Thoracic aorta (tissue), 2 donors: ENCODE data around the gene EXOC4. TPM values are rescaled to one million over a fixed set of nuclear protein-coding genes. Genes with fewer than 3 reads are reported as not detected.

Experiments
- ATAC-seq: fragments of 150-250 bp; one replicate; pipeline ENCODE4 v1.8.0; 2017; ENCODE audit warnings: low read depth; ENCODE audit not compliant: insufficient number of reproducible peaks, low FRiP score
- DNase-seq: peaks from one replicate; pipeline ENCODE4 v3.0.0-alpha.2; 2020; ENCODE audit warnings: low spot score
- H3K27ac ChIP-seq, 2 donors: fragments of 200-600 bp; sonication (generic); 1 replicate in 1 of 2; 2 replicates in 1 of 2; pipeline ENCODE4 v1.5.1; 2016; ENCODE audit warnings: mild to moderate bottlenecking in 2 of 2, moderate library complexity in 2 of 2
- H3K27me3 ChIP-seq: fragments of 200-600 bp; sonication (generic); replicated peaks from 2 replicates; pipeline ENCODE4 v1.6.0; 2016; ENCODE audit warnings: mild to moderate bottlenecking; ENCODE audit not compliant: insufficient read depth
- H3K36me3 ChIP-seq: fragments of 200-600 bp; sonication (generic); one replicate; pipeline ENCODE4 v1.5.1; 2016
- H3K4me1 ChIP-seq, 2 donors: fragments of 200-600 bp; sonication (generic); 1 replicate in 1 of 2; 2 replicates in 1 of 2; pipeline versions ENCODE4 v1.5.1 to v1.6.0; 2016; ENCODE audit warnings: low read depth in 2 of 2, mild to moderate bottlenecking in 1 of 2; ENCODE audit not compliant: control insufficient read depth in 1 of 2
- H3K4me3 ChIP-seq: fragments of 200-600 bp; sonication (generic); 2 replicates; pipeline ENCODE4 v1.5.1; 2016; ENCODE audit warnings: mild to moderate bottlenecking
- H3K9me3 ChIP-seq: fragments of 200-600 bp; sonication (generic); 2 replicates; pipeline ENCODE4 v1.5.1; 2016
- CTCF ChIP-seq: fragments of 200-600 bp; sonication (generic); IDR thresholded peaks from one replicate; pipeline ENCODE4 v1.5.1; 2019; ENCODE audit warnings: antibody characterized with exemption
- total RNA-seq, 2 donors: library from RNA; depleted of rRNA; stranded (reverse); fragments of >200 nt; gene quantifications; one replicate each; pipeline versions ENCODE4 v1.1.0 to v1.2.3, GENCODE V29; 2016

EXOC4 gene
- total RNA-seq, 2 donors from 2014 or later: 65.3 to 72.8 TPM

GRCh38 chr7:133962646-133963045 is 709.8 kb downstream of the EXOC4 start:
- no peaks in the 10 kb centered on the region for H3K27me3 ChIP-seq
- H3K27ac ChIP-seq: no peak overlapping the region
- DNase-seq (no peak), ATAC-seq (no peak)
- no peak overlapping the region for H3K4me3 ChIP-seq
- H3K4me1 ChIP-seq: no peaks in the 10 kb centered on the region
- H3K9me3 ChIP-seq: peaks cover 7% of the 10 kb centered on the region
- H3K36me3 ChIP-seq: no peaks in the 10 kb centered on the region
- TF ChIP-seq CTCF: no peak

GRCh38 chr7:133963629-133964028 is 710.8 kb downstream of the EXOC4 start:
- DNase-seq (no peak), ATAC-seq (no peak)
- TF ChIP-seq CTCF: no peak
- peaks cover 7% of the 10 kb centered on the region for H3K9me3 ChIP-seq
- no peaks in the 10 kb centered on the region for H3K27me3 ChIP-seq
- no peaks in the 10 kb centered on the region for H3K4me1 ChIP-seq
- no peak overlapping the region for H3K27ac ChIP-seq
- no peak overlapping the region for H3K4me3 ChIP-seq
- no peaks in the 10 kb centered on the region for H3K36me3 ChIP-seq

- no peak for TF ChIP-seq CTCF
- no peak for ATAC-seq
Measured at GRCh38 chr7:133971625-133972024, 718.7 kb downstream of the EXOC4 start.

GRCh38 chr7:133973710-133974109 is 720.8 kb downstream of the EXOC4 start:
- Histone ChIP-seq H3K4me3 (no peak overlapping the region), H3K36me3 (no peaks in the 10 kb centered on the region), H3K27me3 (no peaks in the 10 kb centered on the region), H3K4me1 (peaks cover 0 to 4% of the 10 kb centered on the region in 2 donors), H3K9me3 (no peaks in the 10 kb centered on the region), H3K27ac (no peak overlapping the region)
- no peak for TF ChIP-seq CTCF
- DNase-seq (no peak), ATAC-seq (no peak)

More at GRCh38 chr7:133971625-133972024, 718.7 kb downstream of the EXOC4 start:
- no peak overlapping the region for H3K27ac ChIP-seq
- no peaks in the 10 kb centered on the region for H3K9me3 ChIP-seq
- no peaks in the 10 kb centered on the region for H3K27me3 ChIP-seq
- DNase-seq: no peak
- H3K36me3 ChIP-seq: no peaks in the 10 kb centered on the region
- H3K4me1 ChIP-seq: no peaks in the 10 kb centered on the region
- H3K4me3 ChIP-seq: no peak overlapping the region

GRCh38 chr7:133975130-133975529 is 722.3 kb downstream of the EXOC4 start:
- TF ChIP-seq CTCF: no peak
- ATAC-seq: no peak
- DNase-seq: no peak
- Histone ChIP-seq H3K27me3 (no peaks in the 10 kb centered on the region), H3K36me3 (no peaks in the 10 kb centered on the region), H3K27ac (no peak overlapping the region), H3K4me3 (no peak overlapping the region), H3K4me1 (peaks cover 0 to 4% of the 10 kb centered on the region in 2 donors), H3K9me3 (no peaks in the 10 kb centered on the region)
